ENCODE measurements around the gene UNC5C.

DNA sequence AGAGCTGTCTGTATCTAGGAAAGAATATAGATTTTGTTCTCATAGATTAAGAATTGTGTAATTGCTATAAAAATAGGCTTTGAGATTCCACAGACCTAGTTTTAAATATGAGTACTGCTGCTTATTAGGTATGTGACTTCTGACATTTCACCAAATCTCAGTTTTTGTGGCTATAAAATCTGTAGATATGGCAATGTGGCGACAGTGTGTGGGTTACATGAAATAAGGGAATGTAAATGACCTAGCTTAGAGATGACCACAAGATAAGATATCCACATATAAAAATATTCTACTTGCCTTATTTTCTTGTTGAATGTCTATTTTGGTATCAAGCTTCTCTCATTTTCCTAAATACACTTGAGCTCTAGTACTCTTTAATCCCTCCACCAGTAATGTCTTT lies 193.8 kb downstream of the UNC5C start:
- TF ChIP-seq, protein P1, sequence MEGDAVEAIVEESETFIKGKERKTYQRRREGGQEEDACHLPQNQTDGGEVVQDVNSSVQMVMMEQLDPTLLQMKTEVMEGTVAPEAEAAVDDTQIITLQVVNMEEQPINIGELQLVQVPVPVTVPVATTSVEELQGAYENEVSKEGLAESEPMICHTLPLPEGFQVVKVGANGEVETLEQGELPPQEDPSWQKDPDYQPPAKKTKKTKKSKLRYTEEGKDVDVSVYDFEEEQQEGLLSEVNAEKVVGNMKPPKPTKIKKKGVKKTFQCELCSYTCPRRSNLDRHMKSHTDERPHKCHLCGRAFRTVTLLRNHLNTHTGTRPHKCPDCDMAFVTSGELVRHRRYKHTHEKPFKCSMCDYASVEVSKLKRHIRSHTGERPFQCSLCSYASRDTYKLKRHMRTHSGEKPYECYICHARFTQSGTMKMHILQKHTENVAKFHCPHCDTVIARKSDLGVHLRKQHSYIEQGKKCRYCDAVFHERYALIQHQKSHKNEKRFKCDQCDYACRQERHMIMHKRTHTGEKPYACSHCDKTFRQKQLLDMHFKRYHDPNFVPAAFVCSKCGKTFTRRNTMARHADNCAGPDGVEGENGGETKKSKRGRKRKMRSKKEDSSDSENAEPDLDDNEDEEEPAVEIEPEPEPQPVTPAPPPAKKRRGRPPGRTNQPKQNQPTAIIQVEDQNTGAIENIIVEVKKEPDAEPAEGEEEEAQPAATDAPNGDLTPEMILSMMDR (IDR thresholded peaks at IDR 0.05): no peak
- TF ChIP-seq POLR2A (IDR thresholded peaks at IDR 0.05): no peak
- TF ChIP-seq POLR2AphosphoS5 (IDR thresholded peaks at IDR 0.05): no peak

All from breast epithelium (tissue), 3 donors.